Right ventricle myocardium superior (tissue), 1 donor: ENCODE results near the gene LUZP1. TPM values are rescaled to one million over a fixed set of nuclear protein-coding genes. Genes with fewer than 3 reads are reported as not detected.

Experiments
- ATAC-seq: fragments of 200-7000 bp; cut with Tn5 transposase; one replicate; pipeline ENCODE4 v1.9.1; 2020; ENCODE audit warnings: mild to moderate bottlenecking; ENCODE audit not compliant: poor library complexity
- DNase-seq: peaks from one replicate; pipeline ENCODE4 v3.0.0-alpha.2; 2020
- intact Hi-C: fragments of 100-400 bp; cut with DNase I; formaldehyde crosslinking; loops from one replicate; pipeline ENCODE4 v1.11.2; 2022
- total RNA-seq: library from RNA; stranded (reverse); fragmentation: NEBNext Ultra II Directional; extraction: Animal tissue kit (Norgen Biotek cat#: 25700); gene quantifications from one replicate; pipeline ENCODE4 v1.2.1, GENCODE V29; 2021
- donor health status: DM: no; HTN: yes; CAD: no; lungs with severe emphysema.

Gene LUZP1
- total RNA-seq, 1 donor from 2014 or later: 26.3 TPM

DNA sequence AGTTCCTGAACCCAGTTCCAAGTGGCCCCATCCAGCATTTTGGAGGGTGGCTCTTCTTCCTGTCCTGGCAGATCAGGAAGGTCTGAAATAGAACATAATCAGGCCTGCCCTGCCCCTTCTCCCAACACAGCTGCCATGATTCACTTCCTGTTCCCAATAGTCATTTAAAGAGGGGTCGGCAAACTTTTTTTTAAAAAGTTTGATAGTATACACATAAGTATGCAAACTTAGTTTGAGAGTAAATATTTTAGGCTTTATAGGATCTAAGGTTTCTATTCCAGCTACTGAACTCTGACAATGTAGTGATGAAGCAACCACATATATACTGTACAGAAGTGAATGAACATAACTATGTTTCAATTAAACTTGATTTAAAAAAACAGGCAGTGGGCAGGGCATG, 66.4 kb downstream of the LUZP1 start:
- ATAC-seq (peak; percentile 55), DNase-seq (no peak)
- intact Hi-C loops: no loop called here

DNA sequence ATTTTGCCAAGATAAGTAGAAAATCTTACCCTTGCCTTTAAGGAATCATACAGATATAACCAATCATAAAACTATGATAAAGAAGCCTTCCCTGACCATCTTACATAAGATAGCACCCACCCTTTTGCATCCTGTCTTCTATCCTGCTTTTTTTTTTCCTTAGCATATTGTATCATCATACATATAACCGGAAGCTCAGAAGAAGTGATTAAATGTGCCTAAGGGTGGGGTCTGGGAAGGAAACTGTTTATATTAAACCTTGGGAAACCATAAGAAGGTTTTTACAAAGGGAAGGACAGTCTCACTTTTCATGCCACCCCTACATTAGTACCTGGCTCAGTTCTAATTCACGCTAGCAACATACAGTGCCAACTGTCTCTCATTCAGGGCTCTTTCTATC, 66.8 kb downstream of the LUZP1 start:
- ATAC-seq (no peak), DNase-seq (no peak)
- intact Hi-C loops: no loop called here

DNA sequence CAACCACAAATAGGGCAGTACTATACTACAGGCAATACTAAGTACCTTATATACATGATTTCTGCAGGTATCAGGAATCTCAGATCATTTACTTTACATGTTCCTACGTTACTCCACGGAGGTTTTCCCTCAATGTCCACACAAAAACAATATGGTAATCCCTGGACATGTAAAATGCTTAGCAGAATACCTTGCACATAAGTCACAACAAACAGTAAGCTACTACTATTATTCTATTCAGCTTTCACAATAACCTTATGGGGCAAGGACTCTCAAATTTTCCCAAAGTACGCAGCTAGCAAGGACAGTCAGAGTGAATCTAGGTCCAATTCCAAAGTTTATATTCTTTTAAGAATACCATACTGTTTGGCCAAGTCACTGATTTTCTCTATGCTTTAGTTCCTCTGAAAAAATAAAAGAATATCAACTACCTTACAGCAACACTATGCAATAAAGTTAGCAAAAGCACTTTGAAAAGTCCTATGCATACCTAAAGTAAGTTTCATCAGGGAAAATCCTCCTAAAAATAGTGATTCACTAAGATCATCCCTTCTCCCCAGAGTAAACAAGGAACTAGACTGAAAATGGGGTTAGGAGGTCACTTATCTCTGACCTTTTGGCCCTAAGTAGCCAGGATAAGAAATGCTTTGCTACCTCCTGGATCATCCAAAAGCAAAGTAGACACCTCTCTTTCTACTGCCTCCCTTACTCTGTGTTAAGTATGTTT, 67.4 kb downstream of the LUZP1 start:
- ATAC-seq (no peak), DNase-seq (no peak)
- intact Hi-C loops: no loop called here

DNA sequence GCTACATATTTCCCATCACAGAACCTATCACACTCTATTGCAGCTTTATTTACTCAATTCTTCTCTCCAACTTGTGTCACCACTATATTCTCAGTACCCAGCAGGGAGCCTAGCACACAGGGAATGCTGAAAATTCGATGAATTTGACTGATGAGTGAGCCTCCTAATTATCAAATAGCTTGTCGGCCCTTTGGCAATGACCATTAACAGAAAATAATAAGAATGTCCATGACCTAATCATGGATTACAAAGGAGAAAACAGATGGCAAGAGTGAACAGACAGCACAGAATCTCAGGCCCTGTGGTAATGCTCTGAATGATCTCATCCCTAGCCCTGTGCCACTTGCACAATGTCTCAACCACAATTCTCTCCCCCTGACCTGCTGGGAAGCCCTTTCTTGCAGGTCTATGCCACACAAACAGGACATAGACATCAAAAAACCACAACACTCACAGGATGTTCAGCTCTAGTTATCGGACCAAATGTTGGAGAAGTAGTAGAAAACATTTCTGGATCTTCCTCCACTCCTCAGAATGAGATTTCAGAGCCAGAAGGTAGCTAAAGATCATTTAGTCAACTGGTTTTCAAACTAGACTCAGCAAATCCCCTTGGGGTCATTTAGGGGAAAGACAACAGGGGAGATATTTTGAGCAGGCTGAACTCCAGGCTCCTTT, 68.4 kb downstream of the LUZP1 start:
- DNase-seq (no peak), ATAC-seq (peak; percentile 57)
- intact Hi-C loops: no loop called here

DNA sequence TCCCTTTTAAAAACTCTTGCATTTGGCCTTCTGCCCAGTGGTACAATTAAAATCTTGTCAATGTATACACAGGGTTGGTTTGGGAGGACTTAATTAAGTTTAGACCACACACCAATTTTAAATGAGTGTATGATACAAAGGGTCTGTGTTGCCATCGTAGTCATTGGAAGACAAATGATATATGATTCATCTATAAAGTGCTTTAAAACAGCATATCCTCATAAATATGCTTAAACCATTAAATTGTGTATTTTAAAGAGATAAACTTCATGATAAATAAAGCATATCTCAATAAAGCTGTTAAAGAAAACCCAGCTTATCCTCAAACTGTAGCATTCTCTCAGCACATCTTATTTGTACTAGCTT, 69.5 kb downstream of the LUZP1 start:
- no peak for ATAC-seq
- intact Hi-C loops: loop anchor here (1.0 kb wide), 1 partner anchor 83 kb away; no protein-coding TSS in a partner anchor
- no peak for DNase-seq

DNA sequence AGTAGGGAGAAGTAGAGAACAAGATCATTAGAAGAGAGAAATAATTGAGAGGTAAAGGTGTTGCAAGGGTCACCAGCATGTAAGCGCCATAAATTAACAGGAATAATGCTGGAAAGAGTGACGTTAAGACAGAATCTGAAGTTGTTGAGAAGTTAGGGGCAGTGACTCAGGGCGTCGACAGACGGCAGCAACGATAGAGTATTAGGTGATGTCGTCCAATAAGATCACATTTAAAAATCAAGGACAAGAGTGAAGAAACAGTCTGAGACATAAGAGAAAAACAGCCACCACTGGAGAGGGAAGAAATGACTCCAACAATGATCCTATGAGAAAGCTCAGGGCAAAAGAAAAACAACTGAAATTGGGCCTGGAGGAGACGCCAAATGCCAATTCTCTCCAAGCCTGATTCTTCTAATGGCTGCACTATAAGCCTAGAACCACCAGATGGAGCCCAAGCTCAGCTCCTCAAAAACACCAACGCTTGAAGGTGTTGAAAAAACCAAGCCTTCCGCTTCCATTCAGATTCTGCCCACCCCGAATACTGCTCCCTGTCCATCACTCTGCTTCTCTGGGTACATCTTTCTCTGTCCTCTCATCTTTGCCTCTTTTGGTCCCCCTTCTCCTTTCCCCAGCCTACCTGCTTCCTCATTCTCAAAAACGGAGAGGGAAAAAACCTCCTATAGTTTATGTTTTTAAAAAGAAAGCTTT, 70.0 kb downstream of the LUZP1 start:
- intact Hi-C loops: loop anchor here (1.0 kb wide), 1 partner anchor 84 kb away; no protein-coding TSS in a partner anchor
- DNase-seq (no peak), ATAC-seq (peak; percentile 79)

DNA sequence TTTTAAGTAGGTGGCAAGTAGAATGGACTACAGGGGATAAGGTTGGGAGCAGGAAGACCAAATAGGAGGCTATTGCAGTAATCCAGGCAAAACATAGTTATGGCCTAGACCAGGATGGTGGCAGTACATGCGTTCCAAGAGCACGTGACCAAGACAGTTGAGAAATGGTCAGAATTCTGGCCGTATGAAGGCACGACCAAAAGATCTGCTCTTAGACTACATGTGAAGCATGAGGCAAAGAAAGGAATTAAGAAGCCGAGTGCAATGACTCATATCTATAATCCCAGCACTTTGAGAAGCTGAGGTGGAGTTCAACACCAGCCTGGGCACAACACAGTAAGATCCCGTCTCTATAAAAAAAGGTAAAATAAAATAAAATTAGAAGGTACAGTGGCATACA, 71.3 kb downstream of the LUZP1 start:
- intact Hi-C loops: no loop called here
- ATAC-seq: no peak
- no peak for DNase-seq

DNA sequence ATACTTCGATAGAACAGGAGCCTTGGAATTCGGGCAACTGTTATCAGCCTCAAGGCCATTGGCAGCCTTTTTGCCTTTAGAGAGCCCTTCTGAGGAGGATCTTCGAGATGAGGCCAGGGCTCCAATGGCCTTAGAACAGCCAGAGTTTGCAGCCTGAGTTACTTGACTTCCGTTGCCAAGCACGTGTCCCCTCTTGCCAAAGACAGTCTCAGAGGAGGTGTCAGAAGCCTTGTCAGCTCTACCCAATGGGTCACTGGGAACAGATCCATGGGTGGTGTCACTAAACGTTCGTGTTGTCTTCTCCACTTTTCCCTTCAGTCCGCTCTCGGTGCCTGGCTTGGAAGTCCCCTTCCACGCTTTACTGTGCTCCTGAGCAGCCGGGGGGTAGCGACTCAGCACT, 76.2 kb downstream of the LUZP1 start:
- no peak for ATAC-seq
- DNase-seq: no peak
- intact Hi-C loops: no loop called here

DNA sequence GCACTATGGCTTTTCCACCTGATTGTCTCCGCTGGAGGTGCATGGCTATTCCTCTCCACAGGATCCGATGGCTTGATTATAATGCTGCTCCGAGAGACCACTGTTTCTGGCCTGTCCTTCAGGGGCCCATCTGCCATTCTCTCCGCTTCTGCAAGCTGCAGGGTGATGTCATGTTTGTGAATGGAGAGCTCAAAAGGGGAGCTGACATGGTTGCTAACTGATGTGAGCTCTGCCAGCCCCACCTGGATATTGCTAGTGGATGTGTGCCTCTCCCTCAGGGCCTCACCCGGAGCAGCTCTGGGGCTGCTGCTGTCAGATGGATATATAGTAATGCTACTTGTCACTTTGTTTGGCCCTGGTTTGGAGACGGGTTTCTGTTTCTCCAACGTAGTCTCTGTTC, 77.1 kb downstream of the LUZP1 start:
- ATAC-seq (no peak), DNase-seq (no peak)
- intact Hi-C loops: no loop called here

DNA sequence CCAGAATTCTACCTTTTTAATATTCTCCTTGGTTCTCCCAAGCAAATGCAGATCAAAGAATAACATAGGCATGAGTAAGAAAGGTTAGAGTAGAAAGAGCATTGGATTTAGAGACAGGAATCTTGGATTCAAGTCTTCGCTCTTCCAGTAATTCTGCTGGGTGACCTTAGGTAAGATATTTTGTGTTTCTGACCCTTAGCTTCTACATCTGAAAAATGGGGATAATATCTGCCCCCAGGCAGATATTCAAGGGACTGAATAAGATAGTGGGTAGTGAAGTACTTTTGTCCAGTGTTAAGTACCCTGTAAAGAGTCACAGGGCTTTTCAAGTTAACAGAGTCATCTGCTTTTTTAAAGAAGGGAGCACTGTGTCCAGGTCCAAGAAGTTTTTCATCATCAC, 78.6 kb downstream of the LUZP1 start:
- no peak for ATAC-seq
- DNase-seq: no peak
- intact Hi-C loops: no loop called here

DNA sequence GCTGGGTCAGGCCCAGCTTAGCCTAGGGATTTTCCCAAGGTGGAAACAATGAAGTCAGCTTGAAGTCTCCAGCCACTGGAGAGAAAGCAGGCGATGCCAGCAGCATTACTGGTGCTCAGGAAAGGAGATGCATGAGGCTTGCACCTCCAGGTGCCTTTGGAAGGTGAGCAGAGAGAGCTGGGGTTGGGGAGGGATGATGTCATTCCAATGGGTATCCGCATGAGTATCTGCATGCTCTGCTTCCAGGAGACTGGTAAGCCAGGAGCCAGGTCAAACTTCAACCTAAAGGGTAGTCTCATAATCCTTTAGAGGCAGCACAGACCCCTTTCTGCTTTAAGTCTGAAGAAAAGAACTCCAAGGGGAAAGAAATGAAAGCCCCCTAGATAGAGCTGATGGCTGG, 80.6 kb downstream of the LUZP1 start:
- no peak for ATAC-seq
- DNase-seq: no peak
- intact Hi-C loops: no loop called here

DNA sequence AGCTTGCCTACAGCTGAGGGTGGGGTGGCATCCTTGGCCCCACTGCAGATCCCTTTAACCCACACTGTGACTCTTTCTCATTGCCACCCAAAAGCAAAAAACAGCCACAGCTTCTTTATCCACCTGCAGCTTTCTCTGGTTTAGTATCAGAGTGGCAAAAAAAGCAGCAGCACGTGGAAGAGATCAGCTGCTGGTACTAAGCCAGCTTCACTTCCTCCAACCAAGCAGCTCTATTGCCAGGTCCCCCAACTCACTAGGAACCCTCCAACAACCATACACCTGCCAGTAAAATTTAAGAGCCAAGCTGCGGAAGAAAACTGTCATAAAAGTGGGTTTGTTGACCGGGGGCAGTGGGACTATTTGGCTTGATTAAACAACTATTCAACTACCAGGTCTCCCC, 83.0 kb downstream of the LUZP1 start:
- intact Hi-C loops: no loop called here
- DNase-seq: no peak
- no peak for ATAC-seq

DNA sequence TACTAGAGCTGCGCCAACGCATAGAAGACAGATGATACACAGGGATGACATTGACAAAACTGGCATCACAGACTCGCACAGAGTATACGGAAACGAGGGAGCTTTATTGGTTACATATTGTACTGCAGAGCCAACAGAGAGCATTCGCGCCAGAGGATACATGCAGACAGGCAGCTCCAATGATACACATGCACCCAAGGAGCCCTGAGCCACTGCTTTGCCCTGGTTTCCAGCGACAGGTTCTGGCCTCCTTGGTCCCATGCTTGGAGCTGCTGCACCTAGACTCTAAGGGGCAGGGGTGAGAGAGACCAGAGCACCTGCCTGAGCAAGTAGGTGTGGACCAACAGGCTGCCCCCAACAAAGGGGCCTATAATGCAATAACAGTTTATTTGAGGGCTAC, 83.8 kb downstream of the LUZP1 start:
- intact Hi-C loops: no loop called here
- ATAC-seq (no peak), DNase-seq (no peak)

DNA sequence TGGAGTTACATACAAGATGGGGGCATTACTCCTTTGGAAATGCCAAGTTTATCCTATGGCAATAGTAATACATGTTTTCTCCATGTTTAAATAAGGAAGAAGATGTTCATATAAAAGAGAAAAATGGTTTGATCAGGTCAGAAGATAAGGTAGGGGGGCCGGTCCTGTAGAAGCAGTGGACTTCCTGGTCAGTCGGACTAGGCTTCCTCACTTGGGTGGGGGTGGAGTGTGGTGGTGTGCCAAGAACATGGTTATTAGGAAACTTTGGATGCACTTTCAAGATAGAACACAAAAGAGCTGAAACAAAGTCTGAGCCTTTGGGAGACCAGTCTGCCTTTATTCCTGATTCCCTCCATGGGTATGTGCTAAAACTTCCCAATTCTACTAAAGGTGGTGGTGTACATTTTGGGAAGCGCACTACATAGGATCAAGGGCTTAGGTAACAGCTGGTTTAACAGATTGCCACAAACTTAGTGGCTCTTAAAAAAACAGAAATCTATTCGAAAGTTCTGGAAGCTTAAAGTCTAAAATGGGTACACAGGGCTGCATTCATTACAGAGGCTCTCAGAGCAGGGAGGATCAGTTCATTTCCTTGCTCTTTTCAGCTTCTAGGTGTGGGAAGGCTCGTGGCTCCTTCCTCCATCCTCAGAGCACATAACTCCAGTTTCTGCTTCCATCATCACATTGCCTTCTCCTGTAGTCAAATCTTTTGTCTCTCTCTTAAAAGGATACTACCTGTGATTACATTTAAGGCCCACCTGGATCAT, 84.8 kb downstream of the LUZP1 start:
- ATAC-seq: peak; percentile 69
- intact Hi-C loops: no loop called here
- peak; percentile 61 for DNase-seq

DNA sequence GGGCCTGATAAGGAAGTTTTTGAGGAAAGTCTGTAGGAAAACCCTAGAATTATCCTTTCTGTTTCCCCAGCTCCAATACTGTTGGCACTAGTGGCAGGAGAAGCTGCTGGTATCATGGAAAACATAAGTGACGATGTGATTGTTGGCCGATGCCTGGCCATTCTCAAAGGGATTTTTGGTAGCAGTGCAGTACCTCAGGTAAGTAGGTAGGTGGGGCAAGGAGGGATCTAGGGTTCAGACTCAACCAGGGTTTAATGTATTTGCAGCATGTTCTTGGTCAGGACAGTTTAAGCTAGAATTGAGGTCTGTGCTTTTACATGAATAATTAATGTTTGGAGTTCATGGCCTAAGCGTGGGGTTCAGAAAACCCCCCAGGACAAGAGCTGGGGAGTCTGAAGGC, 87.3 kb downstream of the LUZP1 start:
- ATAC-seq (no peak), DNase-seq (no peak)
- intact Hi-C loops: no loop called here

DNA sequence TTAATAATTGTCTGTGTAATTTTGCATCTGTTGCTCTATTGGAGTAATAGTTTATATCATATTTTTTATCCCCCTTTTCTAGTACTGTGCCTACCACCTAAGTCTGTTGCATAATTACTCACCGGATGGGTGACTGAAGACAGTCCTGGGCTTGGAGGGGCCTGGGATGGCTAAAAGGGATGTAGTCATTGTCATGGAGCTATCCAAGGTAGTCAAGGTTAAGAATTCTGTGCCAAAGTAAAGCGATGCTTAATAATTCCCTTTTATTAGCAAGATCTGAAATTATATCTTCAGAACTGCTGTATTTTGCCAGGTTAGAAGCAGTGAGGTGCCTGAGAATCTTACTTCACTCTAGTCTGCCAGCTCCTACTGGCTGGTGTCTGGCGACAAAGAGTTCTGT, 87.8 kb downstream of the LUZP1 start:
- ATAC-seq: no peak
- intact Hi-C loops: no loop called here
- no peak for DNase-seq

DNA sequence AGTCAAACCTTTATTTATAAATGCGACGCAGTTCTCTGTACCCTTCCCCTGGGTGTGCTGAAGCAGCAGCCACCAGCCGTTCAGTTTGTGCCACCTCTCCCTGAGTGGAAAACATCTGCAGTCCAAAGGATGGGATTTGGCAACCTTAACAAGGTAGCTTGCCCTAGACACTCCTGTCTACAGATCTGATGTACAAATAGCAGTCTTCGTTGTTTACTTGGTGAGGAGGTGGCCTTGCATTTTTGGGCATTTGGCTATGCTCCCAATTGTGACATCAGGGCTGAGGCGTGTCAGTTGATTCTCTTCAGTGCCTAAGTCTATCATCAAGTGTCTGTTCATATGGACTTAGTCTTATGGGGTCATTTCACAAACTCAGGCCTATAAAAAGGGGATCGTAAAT, 89.6 kb downstream of the LUZP1 start:
- intact Hi-C loops: no loop called here
- DNase-seq: no peak
- no peak for ATAC-seq

DNA sequence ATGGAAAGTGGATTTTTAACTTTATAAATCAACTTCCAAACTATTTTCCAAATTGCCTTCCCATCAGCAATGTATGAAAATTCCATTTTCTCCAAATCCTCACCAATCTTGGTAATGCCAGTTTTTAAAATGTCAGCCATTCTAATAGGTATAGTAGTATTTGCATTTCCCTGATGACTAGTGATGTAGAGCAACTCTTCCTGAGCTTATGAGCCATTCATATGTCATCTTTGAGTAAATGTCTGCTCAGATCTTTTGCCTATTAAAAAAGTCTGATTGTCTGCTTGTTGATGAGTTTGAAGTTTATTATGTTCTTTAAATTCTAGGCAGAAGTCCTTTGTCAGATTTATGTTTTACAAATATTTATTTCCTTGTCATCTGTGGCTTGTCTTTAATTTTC, 94.6 kb downstream of the LUZP1 start:
- DNase-seq (no peak), ATAC-seq (no peak)
- intact Hi-C loops: no loop called here

DNA sequence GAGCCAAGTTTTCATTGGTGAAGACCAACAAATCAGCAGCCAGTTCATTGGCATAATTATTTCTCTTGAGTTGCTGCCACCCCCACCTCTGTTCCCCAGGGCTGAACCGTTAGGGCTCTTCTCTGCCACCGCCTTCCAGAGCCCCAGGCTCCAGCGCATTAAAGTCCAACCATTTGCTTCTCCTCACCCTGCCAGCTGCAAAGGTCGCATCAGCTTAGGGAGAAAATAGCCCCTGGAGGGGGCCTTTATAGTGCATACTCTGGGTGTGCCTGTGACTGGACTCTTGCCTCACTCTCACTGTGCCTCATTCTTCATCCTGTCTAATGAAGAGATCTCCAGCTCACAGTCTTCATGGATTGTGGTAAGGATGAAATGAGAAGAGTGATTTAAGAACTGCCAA, 99.0 kb downstream of the LUZP1 start:
- DNase-seq (no peak), ATAC-seq (no peak)
- intact Hi-C loops: no loop called here
